WI38 (cell line): ENCODE data around the gene OR51T1.

ENCODE experiments used
- H3K4me3 ChIP-seq: 2 replicates; pipeline ENCODE4 v1.5.1; 2011; ENCODE audit warnings: low read depth, mild to moderate bottlenecking, control low read depth, low read length
- TF ChIP-seq, protein P1 (sequence below): IDR thresholded peaks from 2 replicates; pipeline ENCODE4 v1.5.1; 2012; ENCODE audit warnings: low read depth, mild to moderate bottlenecking, control low read depth, low read length

OR51T1 gene

DNA sequence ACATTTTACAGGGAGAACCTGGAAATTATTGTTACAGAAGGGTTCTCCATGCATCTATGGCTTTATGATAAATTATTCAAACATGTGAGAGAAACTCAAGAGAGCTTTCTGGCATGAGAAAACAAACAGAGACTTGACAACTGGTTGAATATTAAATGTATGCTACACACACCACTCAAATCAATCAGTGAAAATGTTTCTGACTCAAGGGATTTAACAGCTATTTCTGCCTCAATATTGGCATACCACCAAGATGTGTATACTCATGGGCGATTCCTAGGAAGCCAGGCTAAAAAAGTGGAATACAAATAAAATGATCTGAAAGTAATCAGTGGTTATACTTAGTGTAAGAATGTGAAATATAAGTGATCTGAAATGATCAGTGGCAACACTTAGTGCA, 15.8 kb upstream of the OR51T1 start:
- TF ChIP-seq, protein P1, sequence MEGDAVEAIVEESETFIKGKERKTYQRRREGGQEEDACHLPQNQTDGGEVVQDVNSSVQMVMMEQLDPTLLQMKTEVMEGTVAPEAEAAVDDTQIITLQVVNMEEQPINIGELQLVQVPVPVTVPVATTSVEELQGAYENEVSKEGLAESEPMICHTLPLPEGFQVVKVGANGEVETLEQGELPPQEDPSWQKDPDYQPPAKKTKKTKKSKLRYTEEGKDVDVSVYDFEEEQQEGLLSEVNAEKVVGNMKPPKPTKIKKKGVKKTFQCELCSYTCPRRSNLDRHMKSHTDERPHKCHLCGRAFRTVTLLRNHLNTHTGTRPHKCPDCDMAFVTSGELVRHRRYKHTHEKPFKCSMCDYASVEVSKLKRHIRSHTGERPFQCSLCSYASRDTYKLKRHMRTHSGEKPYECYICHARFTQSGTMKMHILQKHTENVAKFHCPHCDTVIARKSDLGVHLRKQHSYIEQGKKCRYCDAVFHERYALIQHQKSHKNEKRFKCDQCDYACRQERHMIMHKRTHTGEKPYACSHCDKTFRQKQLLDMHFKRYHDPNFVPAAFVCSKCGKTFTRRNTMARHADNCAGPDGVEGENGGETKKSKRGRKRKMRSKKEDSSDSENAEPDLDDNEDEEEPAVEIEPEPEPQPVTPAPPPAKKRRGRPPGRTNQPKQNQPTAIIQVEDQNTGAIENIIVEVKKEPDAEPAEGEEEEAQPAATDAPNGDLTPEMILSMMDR, result no peak
- no peak overlapping the region for H3K4me3 ChIP-seq

DNA sequence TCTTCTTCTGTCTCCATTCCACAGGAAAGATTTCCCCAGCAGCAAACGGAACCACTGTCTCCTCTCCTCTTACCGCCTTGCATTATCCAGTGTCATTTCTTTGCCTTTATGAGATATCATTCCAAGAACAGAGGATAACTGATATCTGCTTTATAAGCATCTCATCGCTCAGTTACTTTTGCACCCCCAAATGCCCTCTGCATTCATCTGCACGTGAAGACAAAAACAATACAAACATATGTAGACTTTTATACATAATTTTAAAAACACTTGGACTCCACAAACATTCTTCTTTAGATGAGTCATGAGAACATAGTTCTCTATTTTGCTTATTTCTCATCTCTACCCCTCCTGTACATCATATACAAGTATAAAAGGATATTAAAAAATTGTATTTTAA, 512 bp upstream of the OR51T1 start:
- TF ChIP-seq, protein P1, result no peak
- no peak overlapping the region for H3K4me3 ChIP-seq

DNA sequence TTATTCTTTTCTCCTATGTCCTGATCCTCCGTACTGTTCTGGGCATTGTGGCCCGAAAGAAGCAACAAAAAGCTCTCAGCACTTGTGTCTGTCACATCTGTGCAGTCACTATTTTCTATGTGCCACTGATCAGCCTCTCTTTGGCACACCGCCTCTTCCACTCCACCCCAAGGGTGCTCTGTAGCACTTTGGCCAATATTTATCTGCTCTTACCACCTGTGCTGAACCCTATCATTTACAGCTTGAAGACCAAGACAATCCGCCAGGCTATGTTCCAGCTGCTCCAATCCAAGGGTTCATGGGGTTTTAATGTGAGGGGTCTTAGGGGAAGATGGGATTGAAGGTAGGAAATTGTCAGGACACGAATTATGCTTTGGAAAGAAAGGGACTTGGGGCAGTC, 843 bp downstream of the OR51T1 start:
- no peak overlapping the region for H3K4me3 ChIP-seq

DNA sequence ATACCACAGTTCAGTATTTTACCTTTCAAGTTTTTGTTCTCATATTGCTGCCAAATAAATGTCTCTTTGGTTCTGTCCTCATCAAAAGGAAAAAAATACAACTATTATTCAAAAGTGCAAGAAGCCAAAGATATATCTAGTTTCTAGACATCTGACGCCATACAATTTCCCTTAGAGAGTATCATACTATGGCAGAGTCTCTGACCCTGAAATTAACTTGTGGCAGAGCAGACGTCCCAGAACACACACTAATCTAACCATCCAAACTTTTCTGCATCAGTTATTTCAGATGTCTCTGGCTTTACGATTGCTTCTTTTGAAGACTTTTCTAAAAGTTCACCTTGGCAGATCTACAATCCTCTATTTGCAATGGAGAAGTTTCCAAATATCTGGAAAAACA, 2.7 kb downstream of the OR51T1 start:
- TF ChIP-seq, protein P1, result no peak
- H3K4me3 ChIP-seq, result no peak overlapping the region

More for the DNA sequence above, 843 bp downstream of the OR51T1 start:
- TF ChIP-seq, protein P1, result no peak

DNA sequence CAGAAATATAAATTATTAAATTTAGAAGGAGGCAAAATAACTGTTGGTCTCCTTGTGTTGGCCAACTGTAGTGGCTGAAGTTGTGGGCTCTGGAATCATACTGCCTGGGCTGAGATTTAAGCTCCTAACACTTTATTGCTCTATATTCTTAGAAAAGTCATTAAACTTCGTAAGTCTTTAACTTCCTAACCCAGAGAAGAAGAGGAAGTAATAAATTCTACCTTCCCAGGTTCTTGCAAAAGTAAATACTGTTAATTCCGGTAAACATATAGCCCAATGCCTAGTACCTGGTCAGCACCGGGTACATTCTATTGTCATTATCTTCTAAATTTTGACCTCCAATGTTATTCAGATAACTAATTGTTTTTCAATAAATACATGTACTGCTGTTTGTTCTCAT, 4.5 kb downstream of the OR51T1 start:
- TF ChIP-seq, protein P1, result no peak
- H3K4me3 ChIP-seq, result no peak overlapping the region

DNA sequence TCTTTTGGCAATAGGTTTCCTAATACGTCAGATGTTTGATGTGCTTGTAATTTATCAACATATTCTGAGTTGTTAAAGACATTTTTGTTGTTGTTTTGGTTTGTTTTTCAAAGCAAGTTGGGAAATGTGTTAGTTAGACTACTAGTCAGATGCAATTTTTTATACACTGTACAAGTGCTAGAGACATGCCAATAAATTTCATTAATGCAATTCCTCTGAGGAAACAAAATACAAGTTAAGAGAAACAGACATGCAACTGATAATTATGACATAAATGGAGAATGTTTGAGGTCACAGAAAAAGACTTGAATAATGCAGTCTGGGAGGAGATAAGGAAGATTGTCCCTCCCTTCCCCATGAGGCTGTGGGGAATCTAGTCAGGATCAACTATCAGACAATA, 5.9 kb downstream of the OR51T1 start:
- no peak overlapping the region for H3K4me3 ChIP-seq
- TF ChIP-seq, protein P1, result no peak

DNA sequence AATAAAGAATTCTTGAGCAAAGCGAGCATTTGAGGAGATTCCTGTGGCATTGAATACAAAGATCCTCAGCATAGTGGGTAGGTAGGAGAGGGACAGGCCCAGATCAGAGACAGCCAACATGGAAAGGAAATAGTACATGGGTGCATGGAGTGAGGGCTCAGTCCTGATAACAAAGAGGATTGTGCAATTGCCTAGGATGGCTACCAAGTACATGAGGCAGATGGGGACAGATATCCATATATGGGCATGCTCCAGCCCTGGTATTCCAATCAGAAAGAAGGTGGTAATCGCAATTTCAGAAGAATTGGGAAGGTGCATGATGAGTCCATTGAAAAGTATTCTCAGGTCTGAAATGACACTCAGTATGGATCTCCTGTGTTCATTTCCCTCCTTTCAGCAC, 8.6 kb downstream of the OR51T1 start:
- no peak overlapping the region for H3K4me3 ChIP-seq
- TF ChIP-seq, protein P1, result no peak
